HG03571 (cell line): ENCODE measurements around the gene BBX.
"Not testable (repeated sequence)": the region's sequence is repeated elsewhere in the genome, so short reads cannot be mapped to it uniquely, and the experiment has no call there.

Source experiments
- ATAC-seq: cut with Tn5 transposase; IDR thresholded peaks from one replicate; pipeline ENCODE4 v1.9.1; 2021; ENCODE audit not compliant: unreplicated experiment

The BBX gene

DNA sequence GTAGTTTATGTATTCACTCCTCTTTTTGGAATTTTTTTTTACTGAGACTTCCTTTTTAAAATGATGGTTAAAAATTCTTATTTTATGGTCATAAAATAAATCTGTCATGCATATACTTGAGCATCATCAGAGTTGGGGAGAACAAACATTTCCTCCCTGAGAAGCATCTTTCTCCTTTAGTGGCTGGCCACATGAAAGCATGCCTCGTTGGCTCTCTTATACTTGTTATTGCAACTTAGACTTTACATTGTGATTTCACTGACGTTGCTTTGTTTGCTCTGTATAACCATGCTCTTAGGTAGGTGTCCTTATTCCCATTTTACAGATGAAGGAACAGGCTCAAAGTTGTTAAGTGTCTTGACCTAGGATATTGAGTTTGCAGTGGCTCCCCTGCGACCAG, 18.1 kb downstream of the BBX start:
- ATAC-seq: no peak

GRCh38 chr3:107542665-107543064, 19.9 kb downstream of the BBX start:
- ATAC-seq: no peak

DNA sequence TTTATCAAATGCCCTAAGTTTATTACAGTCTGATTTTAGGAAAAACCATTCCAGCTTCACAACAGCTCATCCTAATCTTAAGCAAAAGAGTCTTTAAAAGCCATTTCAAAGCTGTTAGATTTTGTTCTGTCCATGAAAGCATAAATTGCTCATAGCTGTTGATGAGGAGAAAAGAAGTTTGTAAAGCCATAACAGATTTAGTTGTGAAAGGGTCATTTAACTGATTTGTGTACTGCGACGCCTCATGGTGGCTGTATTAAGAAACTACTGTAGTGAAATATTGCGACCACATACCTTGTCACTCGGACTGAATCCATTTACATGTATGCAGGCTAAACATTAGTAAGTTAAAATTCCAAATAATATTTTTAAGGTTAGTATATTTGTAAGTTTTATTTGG, 20.9 kb downstream of the BBX start:
- no peak for ATAC-seq

DNA sequence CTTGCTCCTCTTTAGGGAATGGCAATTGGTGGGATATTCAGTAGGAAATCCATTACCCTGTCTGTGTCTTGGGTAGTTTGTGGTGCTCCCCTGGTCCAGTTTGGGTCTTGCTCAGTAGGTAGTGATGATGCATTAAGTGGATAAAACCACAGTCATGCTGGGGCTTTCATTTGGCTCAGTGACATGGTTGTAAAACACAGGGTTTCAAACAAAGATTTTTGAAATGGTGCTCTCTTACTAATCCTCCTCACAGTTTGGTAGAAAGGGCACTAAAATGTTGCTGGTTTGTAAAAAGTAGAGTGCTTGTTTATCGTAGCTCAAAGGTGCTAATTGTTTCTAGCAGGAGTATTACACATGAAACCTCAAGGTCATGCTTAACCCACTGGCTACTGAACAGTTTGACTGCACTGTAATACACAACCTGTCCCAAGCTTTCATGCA, 22.9 kb downstream of the BBX start:
- no peak for ATAC-seq

DNA sequence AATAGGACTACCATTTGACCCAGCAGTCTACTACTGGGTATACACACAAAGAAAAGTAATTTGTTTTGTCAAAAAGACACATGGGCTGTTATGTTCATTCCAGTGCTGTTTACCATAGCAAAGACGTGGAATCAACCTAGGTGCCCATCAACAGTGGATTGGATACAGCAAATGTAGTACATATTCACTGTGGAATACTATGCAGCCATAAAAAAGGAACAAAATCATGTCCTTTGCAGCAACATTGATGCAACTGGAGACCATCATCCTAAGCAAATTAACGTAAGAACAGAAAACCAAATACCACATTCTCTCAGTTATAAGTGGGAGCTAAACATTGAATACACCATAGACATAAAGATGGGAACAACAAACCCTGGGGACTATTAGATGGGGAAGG, 25.8 kb downstream of the BBX start:
- ATAC-seq: no peak

- ATAC-seq: no peak
Measured at GRCh38 chr3:107555359-107555758, 32.6 kb downstream of the BBX start.

- ATAC-seq: no peak
Measured at GRCh38 chr3:107557743-107558142, 35.0 kb downstream of the BBX start.

DNA sequence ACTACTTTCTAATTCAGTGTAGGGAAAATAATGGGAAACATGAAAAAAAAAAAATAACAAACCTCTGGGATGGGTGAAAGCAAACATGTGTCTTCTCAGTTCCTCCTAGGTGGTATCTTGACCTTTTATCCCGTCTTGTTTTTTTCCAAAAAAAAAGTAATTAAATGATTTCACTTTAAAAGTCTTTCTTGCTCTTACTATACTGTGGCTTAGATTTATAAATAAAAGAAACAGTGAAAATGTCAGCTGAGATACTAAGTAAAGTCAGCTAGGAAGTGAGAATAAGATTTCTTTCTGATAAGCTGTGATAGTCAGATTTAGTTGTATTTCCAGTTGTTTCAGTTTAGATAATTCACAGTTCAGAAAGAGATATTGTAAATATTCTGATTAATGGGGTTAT, 37.4 kb downstream of the BBX start:
- ATAC-seq: no peak

- ATAC-seq: no peak
Measured at GRCh38 chr3:107561980-107562379, 39.2 kb downstream of the BBX start.

DNA sequence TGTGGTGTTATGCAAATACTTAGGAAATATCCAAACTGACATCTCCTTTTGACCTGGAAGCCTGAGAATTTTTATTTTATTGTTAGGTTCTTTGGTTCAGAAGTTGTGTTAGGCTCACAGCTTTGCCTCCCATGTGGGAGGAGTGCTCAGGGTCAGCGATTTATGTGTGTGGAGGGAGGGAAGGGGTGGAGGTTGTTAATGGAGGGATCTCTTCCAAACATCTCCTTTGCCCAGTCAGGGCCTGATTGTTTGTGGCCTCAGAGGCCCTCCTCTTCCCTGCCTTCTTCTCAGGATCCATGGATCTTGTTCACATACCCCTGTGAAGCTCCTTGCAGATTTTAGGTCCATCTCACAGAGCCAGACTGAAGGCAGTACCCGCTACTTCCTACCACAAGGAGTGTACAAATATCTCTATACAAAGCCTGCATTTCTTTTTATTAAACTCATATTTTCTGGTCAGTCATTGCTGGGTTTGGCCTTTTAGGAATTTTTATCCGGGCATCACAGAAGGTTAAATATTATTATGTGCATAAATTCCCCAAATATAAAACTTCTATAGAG, 40.3 kb downstream of the BBX start:
- no peak for ATAC-seq

- not testable (repeated sequence) for ATAC-seq
Measured at GRCh38 chr3:107565244-107565643, 42.5 kb downstream of the BBX start.

DNA sequence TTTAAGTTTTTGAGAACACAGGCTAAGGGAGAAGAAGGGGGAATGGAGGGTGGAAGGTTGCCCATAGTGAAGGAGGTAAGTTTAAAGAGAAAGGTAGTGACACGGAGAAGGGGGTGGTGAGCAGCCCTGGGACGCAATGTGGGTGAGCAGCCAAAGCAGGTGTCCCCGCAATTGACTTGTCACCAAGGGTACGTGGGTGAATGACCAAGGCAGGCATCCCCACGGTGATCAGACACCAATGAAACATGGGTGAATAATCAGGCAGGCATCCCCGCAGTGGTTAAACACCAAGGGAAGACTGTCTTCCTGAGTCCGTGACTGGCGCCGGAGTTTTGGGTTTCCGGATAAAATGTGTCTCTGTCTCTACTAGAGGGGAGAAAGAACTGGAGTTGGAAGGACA, 48.3 kb downstream of the BBX start:
- not testable (repeated sequence) for ATAC-seq

DNA sequence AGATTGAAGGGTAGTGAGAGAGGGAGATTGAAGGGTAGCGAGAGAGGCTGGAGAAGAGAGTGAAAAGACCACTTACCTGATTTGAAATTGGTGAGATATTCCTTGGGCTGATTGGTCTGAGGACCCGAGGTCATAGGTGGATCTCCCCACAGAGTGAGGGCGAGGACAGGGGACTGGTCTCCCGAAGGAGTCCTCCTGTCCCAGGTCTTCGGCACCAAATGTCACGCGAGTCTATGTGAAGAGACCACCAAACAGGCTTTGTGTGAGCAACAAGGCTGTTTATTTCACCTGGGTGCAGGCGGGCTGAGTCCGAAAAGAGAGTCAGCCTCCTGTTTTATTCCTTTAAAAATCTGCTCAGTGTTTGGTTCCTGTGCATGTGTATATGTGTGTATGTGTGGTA, 48.7 kb downstream of the BBX start:
- ATAC-seq: not testable (repeated sequence)

GRCh38 chr3:107574650-107575049, 51.9 kb downstream of the BBX start:
- ATAC-seq: peak; percentile 72

GRCh38 chr3:107578091-107578490, 55.3 kb downstream of the BBX start:
- ATAC-seq: no peak

- ATAC-seq: no peak
Measured at GRCh38 chr3:107578523-107578922, 55.8 kb downstream of the BBX start.

DNA sequence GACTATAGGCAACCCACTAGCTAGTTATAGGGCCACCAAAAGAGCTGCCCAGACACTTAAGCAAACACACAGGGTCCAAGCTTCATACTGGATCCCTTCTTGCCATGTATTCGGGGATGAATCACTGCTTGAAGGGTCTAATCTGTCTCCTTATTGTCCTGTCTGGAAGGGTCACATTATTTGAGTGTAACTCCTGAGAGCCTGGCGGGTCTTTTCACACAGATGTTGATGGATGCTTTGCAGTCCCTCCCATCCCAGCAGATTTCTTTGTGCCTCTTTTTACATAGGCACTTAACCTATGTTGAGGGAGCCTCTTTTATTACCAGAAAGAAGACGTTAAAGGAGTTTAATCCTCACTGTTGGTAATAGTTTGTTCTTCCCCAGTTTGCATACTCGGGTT, 56.6 kb downstream of the BBX start:
- no peak for ATAC-seq

DNA sequence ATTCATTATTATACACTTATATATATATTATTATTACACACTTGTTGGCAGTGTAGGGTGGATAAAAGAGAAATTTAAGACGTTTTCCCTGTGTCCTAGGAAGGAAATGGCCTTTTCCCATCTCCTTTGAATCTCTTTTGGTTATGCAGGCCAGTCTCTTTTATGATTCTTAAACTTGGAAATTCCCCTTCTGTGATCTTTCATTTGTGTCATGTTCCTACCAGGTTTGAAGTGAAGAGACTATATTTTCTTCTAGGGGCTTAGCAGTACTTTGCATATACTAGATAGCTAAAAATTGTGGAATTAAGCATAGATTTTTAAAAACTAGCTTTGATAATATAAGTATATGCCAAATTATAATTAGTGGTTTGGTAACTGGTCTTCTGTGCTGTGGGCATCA, 58.5 kb downstream of the BBX start:
- no peak for ATAC-seq

DNA sequence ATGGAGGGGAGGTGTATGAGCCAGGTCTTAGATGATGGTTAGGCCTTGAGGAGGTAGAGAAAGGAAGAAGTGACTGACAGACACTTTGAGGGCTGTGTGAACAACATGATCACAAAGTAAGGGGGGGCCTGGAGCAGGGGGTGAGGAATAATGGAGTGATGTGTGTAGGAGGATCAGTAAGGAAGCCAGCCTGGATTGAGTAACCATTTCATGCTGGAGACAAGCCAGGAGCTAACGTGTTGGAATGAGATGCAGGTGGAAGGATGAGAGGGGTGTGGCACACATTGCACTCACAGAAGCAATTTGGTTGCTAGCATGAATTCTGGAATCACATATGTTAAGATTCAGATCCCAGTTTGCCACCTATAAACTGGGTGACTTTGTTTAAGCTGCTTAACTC, 65.5 kb downstream of the BBX start:
- no peak for ATAC-seq

- ATAC-seq: peak; percentile 65
Measured at GRCh38 chr3:107589454-107589853, 66.7 kb downstream of the BBX start.

DNA sequence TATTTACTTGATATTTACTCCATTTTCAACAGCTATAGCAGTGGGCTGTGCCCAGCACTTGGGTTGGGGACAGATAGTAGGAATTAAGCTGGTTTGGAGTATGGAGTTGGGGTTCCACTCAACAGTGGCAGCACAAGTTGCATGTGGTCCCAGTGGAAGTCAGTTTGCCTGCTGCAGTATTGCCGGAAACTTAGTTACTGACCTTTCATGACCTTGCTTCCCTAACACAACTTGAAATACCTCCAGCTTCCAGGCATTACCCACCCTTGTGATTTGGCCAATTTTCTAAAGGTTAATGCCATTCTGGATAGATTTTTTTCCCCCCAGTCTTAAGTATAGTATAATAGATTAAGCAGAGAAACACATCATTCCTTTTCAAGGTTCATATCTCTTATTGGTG, 68.0 kb downstream of the BBX start:
- ATAC-seq: no peak

GRCh38 chr3:107592073-107592472, 69.3 kb downstream of the BBX start:
- no peak for ATAC-seq

DNA sequence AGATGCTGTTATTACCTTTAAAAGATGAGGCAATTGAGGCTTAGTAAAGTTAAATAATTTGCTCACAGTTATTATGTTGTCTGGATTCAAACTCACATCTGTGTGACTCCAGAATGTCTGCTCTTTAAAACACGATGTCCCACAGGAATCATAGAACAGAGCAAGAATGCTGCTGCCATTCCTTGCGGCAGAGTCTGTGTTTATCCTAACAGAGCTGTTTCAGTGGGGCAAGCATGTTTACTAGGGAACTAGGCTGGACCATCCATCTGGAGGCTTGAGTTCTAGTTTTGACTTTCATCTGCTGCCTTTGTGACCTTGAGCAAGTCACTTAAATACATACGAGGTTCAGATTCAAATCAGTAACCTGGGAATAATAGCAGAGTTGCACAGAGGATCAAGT, 72.1 kb downstream of the BBX start:
- ATAC-seq: no peak

GRCh38 chr3:107596639-107597038, 73.9 kb downstream of the BBX start:
- ATAC-seq: no peak
